Endothelial cell of umbilical vein (primary cell): Measurements from ENCODE around the gene NF2. TPM values are rescaled to one million over a fixed set of nuclear protein-coding genes. Genes with fewer than 3 reads are reported as not detected.

Experiments
- BruUV-seq: library from RNA; stranded (reverse); fragments of 400-500 nt; replicated peaks from 2 replicates; lab custom pipeline; 2021; lab: Mats Ljungman, UMichigan
- CTCF ChIA-PET: fragments of 300-600, 350-600 bp; sonication (Branson Sonifier 250); formaldehyde crosslinking; loops from one replicate; lab custom pipeline; 2021; ENCODE audit warnings: antibody characterized with exemption, inconsistent platforms; lab: Charles Lee
- POLR2A ChIA-PET: fragments of 300-600, 350-600 bp; sonication (Branson Sonifier 250); formaldehyde crosslinking; loops from one replicate; lab custom pipeline; 2021; ENCODE audit warnings: antibody characterized with exemption, inconsistent platforms; lab: Charles Lee
- DNase-seq: peaks from one replicate; pipeline ENCODE4 v3.0.0-alpha.2; 2011; ENCODE audit warnings: low read depth, low spot score
- FAIRE-seq: peaks from 2 replicates; lab custom pipeline; 2011; peaks lifted over from hg19 to GRCh38; lab: Jason Lieb, UNC
- H2AFZ ChIP-seq: 2 replicates; pipeline ENCODE4 v1.6.0; 2012; ENCODE audit warnings: low read depth, low read length, control low read depth, inconsistent platforms
- H3K27ac ChIP-seq: 2 replicates; pipeline ENCODE4 v1.5.1; 2011; ENCODE audit warnings: low read depth, mild to moderate bottlenecking, control low read depth, low read length, moderate library complexity; ENCODE audit not compliant: insufficient read depth
- H3K27me3 ChIP-seq, 2 experiments: 2 replicates each; pipeline versions ENCODE4 v1.6.0 to v1.6.1; 2011; ENCODE audit warnings: low read length in 2 of 2, mixed read lengths in 1 of 2; ENCODE audit not compliant: control insufficient read depth in 2 of 2, insufficient read depth in 2 of 2
- H3K36me3 ChIP-seq, 2 experiments: 2 replicates in 1 of 2; 3 replicates in 1 of 2; pipeline ENCODE4 v1.5.1; 2011; ENCODE audit warnings: low read length in 2 of 2, mild to moderate bottlenecking in 1 of 2, moderate library complexity in 1 of 2; ENCODE audit not compliant: control insufficient read depth in 2 of 2, insufficient read depth in 2 of 2; ENCODE audit errors: extremely low read depth in 1 of 2
- H3K4me1 ChIP-seq: 3 replicates; pipeline ENCODE4 v1.5.1; 2011; ENCODE audit warnings: mild to moderate bottlenecking, low read length; ENCODE audit not compliant: control insufficient read depth, insufficient read depth; ENCODE audit errors: extremely low read depth
- H3K4me2 ChIP-seq: 2 replicates; pipeline ENCODE4 v1.6.1; 2011; ENCODE audit warnings: low read length, control low read depth, mixed read lengths; ENCODE audit not compliant: insufficient read depth
- H3K4me3 ChIP-seq, 3 experiments: fragments of 200-600 bp in 1 of 3; sonication (generic), shearing (Covaris generic) in 1 of 3; replicated peaks in 1 of 3; 2 replicates each; pipeline ENCODE4 v1.5.1; 2011 to 2016; ENCODE audit warnings: control low read depth in 3 of 3, low read length in 3 of 3, mild to moderate bottlenecking in 2 of 3, inconsistent platforms in 1 of 3, low read depth in 1 of 3, moderate library complexity in 1 of 3; ENCODE audit not compliant: insufficient read depth in 1 of 3
- H3K79me2 ChIP-seq: 2 replicates; pipeline ENCODE4 v1.6.0; 2012; ENCODE audit warnings: low read length, inconsistent platforms; ENCODE audit not compliant: control insufficient read depth, insufficient read depth
- H3K9ac ChIP-seq: replicated peaks from 2 replicates; pipeline ENCODE3; 2011; ENCODE audit warnings: low read length, control low read depth; ENCODE audit not compliant: insufficient read depth; ENCODE audit errors: extremely low read depth
- H3K9me1 ChIP-seq: replicated peaks from 3 replicates; pipeline ENCODE4 v1.6.0; 2011; ENCODE audit warnings: mild to moderate bottlenecking, low read length; ENCODE audit not compliant: control insufficient read depth, insufficient read depth; ENCODE audit errors: extremely low read depth
- H3K9me3 ChIP-seq: replicated peaks from 2 replicates; pipeline ENCODE4 v1.5.1; 2012; ENCODE audit warnings: low read length, inconsistent platforms; ENCODE audit not compliant: control insufficient read depth, insufficient read depth
- H4K20me1 ChIP-seq: replicated peaks from 2 replicates; pipeline ENCODE3; 2011; ENCODE audit warnings: mild to moderate bottlenecking, low read length; ENCODE audit not compliant: control insufficient read depth, insufficient read depth; ENCODE audit errors: extremely low read depth
- EZH2 ChIP-seq: IDR thresholded peaks from 2 replicates; pipeline ENCODE4 v1.6.1; 2012; ENCODE audit warnings: borderline replicate concordance, low read depth, mild to moderate bottlenecking, moderate library complexity, low read length, inconsistent platforms; ENCODE audit not compliant: severe bottlenecking
- FOS ChIP-seq: IDR thresholded peaks from 2 replicates; pipeline ENCODE4 v1.6.1; 2011; ENCODE audit warnings: mild to moderate bottlenecking, low read length, moderate library complexity, borderline replicate concordance; ENCODE audit not compliant: insufficient read depth
- MYC ChIP-seq: IDR thresholded peaks from one replicate; pipeline ENCODE4 v1.6.1; 2011; ENCODE audit warnings: mild to moderate bottlenecking, low read depth, low read length
- POLR2AphosphoS5 ChIP-seq: IDR thresholded peaks from 2 replicates; pipeline ENCODE4 v1.6.1; 2012; ENCODE audit warnings: low read depth, mild to moderate bottlenecking, control low read depth, low read length, moderate library complexity; ENCODE audit not compliant: insufficient read depth
- dilution Hi-C: fragments of 300-500 bp; cut with MboI; formaldehyde crosslinking; loops from one replicate; pipeline ENCODE4 v1.15.0; 2019; ENCODE audit warnings: low sequenced_read_pairs; ENCODE audit not compliant: extremely low pct_ligation_motif_present
- intact Hi-C: fragments of 100-400 bp; cut with micrococcal nuclease; formaldehyde crosslinking; loops from one replicate; pipeline ENCODE4 v1.10.0; 2022
- polyA plus RNA-seq, 4 experiments: library from polyadenylated mRNA; depleted of rRNA in 3 of 4; stranded (reverse) in 3 of 4; unstranded in 1 of 4; fragments of >200 nt; gene quantifications; 2 replicates each; pipeline versions ENCODE4 v1.2.1 to v1.2.3, GENCODE V29; 2011 to 2012; ENCODE audit warnings: missing spikeins in 1 of 4
- total RNA-seq: library from RNA; stranded (reverse); gene quantifications from 2 replicates; pipeline ENCODE4 v1.2.3, GENCODE V29; 2021
- TF ChIP-seq, protein P1 (sequence below), 2 donors: IDR thresholded peaks; 1 replicate in 1 of 2; 2 replicates in 1 of 2; pipeline ENCODE4 v1.5.1; 2011; ENCODE audit warnings: low read length in 2 of 2, mild to moderate bottlenecking in 2 of 2, moderate library complexity in 2 of 2, control low read depth in 1 of 2, inconsistent platforms in 1 of 2, low read depth in 1 of 2; ENCODE audit not compliant: insufficient read depth in 1 of 2; ENCODE audit errors: extremely low read depth in 1 of 2
- TF ChIP-seq, protein P2 (sequence below): IDR thresholded peaks from 2 replicates; pipeline ENCODE4 v1.6.1; 2011; ENCODE audit not compliant: insufficient read depth, insufficient read length

The NF2 gene
- total and polyA plus RNA-seq, 2 donors (not counting 3 experiments of a cell fraction or from before 2014, with no cell fraction given), result 27.8 to 115 TPM

DNA sequence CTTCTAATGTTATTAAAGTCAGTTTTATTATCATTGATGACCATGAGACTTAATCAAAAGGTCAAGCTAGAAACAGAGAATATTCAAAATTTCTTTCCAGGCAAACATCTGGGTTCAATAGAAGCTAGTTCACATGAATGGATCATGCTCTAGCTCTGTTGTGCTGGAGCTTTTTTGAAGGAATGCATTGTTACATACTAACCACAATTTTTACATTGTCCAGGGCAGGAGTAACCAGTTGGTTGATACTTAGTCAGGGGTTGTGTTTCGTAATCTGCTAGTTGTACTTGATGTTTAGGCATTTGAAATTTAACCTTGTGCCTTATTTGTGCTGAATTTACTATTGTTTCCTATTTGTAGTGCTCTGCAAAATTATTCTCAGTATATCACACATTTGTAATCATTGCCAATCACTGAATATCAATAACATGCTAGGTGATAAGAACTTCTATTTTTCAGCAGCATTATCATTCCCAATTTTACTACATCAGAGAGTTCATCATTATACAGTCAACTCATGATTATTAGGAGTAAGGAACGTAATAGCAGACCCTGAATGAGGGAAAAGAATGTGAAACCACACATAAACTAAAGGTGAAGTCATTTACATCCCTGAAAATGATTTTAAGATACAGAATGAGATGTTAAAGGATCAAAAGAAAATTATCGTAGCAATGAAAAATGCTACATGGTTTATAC, 23.2 kb downstream of the NF2 start:
- Histone ChIP-seq H3K4me2 (no peak overlapping the region), H2AFZ (no peak overlapping the region), H3K27me3 (no peaks in the 10 kb centered on the region), H3K9ac (no peak overlapping the region), H3K36me3 (no peaks in the 10 kb centered on the region), H3K4me3 (no peak overlapping the region), H3K9me3 (no peaks in the 10 kb centered on the region), H3K27ac (no peak overlapping the region), H3K4me1 (peaks cover 78% of the 10 kb centered on the region), H3K79me2 (peaks cover 84% of the 10 kb centered on the region), H4K20me1 (no peaks in the 10 kb centered on the region), H3K9me1 (no peaks in the 10 kb centered on the region)
- DNase-seq, result no peak
- TF ChIP-seq EZH2 (no peak), POLR2AphosphoS5 (no peak), MYC (no peak), FOS (no peak)
- TF ChIP-seq, protein P1, sequence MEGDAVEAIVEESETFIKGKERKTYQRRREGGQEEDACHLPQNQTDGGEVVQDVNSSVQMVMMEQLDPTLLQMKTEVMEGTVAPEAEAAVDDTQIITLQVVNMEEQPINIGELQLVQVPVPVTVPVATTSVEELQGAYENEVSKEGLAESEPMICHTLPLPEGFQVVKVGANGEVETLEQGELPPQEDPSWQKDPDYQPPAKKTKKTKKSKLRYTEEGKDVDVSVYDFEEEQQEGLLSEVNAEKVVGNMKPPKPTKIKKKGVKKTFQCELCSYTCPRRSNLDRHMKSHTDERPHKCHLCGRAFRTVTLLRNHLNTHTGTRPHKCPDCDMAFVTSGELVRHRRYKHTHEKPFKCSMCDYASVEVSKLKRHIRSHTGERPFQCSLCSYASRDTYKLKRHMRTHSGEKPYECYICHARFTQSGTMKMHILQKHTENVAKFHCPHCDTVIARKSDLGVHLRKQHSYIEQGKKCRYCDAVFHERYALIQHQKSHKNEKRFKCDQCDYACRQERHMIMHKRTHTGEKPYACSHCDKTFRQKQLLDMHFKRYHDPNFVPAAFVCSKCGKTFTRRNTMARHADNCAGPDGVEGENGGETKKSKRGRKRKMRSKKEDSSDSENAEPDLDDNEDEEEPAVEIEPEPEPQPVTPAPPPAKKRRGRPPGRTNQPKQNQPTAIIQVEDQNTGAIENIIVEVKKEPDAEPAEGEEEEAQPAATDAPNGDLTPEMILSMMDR (IDR thresholded peaks at IDR 0.05; ENCODE audit: extremely low read depth in 1 of 2, insufficient read depth in 1 of 2, low read depth in 1 of 2, low read length in 2 of 2), result no peak
- TF ChIP-seq, protein P2, sequence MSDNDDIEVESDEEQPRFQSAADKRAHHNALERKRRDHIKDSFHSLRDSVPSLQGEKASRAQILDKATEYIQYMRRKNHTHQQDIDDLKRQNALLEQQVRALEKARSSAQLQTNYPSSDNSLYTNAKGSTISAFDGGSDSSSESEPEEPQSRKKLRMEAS, result no peak
- POLR2A ChIA-PET, result no interaction called here
- dilution Hi-C loops, result no loop called here
- CTCF ChIA-PET, result interaction anchor here (0.6 to 3.7 kb wide), 15 partner anchors 8 to 806 kb away, joined by 3 to 57 read pairs (median 4); no protein-coding TSS in a partner anchor
- no TSS peak for BruUV-seq
- FAIRE-seq, result no peak
- intact Hi-C loops, result loop anchor here (5.0 to 10.0 kb wide), 2 partner anchors 36 to 882 kb away; partner anchors contain the start of genes CHEK2 and HSCB
